Ascending aorta (tissue), 2 donors: Measurements from ENCODE around the gene AKR1C3. TPM values are rescaled to one million over a fixed set of nuclear protein-coding genes. Genes with fewer than 3 reads are reported as not detected.
"Not testable (repeated sequence)": the region's sequence is repeated elsewhere in the genome, so short reads cannot be mapped to it uniquely, and the experiment has no call there.

Source experiments
- DNase-seq, 2 donors: peaks; one replicate each; pipeline ENCODE4 v3.0.0-alpha.2; 2019; ENCODE audit warnings: low spot score in 2 of 2
- H3K27ac ChIP-seq, 2 donors: fragments of 200-600 bp; sonication (generic); one replicate each; pipeline ENCODE4 v1.5.1; 2016 to 2017; ENCODE audit warnings: mild to moderate bottlenecking in 1 of 2
- H3K27me3 ChIP-seq: fragments of 200-600 bp; sonication (generic); one replicate; pipeline ENCODE4 v1.5.1; 2017
- H3K36me3 ChIP-seq, 2 donors: fragments of 200-600 bp; sonication (generic); one replicate each; pipeline ENCODE4 v1.5.1; 2016
- H3K4me1 ChIP-seq, 2 donors: fragments of 200-600 bp; sonication (generic); one replicate each; pipeline ENCODE4 v1.5.1; 2016 to 2017; ENCODE audit warnings: mild to moderate bottlenecking in 1 of 2
- H3K4me3 ChIP-seq, 2 donors: fragments of 200-600 bp; sonication (generic); one replicate each; pipeline ENCODE4 v1.5.1; 2016 to 2017; ENCODE audit warnings: mild to moderate bottlenecking in 1 of 2
- H3K9me3 ChIP-seq, 2 donors: fragments of 200-600 bp; sonication (generic); one replicate each; pipeline ENCODE4 v1.5.1; 2016
- intact Hi-C: fragments of 100-400 bp; cut with DNase I; formaldehyde crosslinking; loops from one replicate; pipeline ENCODE4 v1.15.1; 2023
- total RNA-seq: library from RNA; depleted of rRNA; stranded (reverse); fragments of >200 nt; gene quantifications from one replicate; pipeline ENCODE4 v1.1.0, GENCODE V29; 2016
- TF ChIP-seq, protein P1 (sequence below), 3 experiments: fragments of 200-600 bp in 2 of 3; fragments of 450-650 bp in 1 of 3; sonication (generic) in 2 of 3; IDR thresholded peaks; one replicate each; pipeline ENCODE4 v1.5.1; 2016 to 2019; ENCODE audit warnings: antibody characterized with exemption in 3 of 3, mild to moderate bottlenecking in 1 of 3, moderate library complexity in 1 of 3

Gene AKR1C3
- total RNA-seq, 1 donor from 2014 or later: 64.4 TPM

- intact Hi-C loops: loop anchor here (5.0 kb wide), 1 partner anchor 146 kb away; no protein-coding TSS in a partner anchor
Observed at GRCh38 chr10:5092848-5093790, 1.1 kb upstream of the AKR1C3 start.

DNA sequence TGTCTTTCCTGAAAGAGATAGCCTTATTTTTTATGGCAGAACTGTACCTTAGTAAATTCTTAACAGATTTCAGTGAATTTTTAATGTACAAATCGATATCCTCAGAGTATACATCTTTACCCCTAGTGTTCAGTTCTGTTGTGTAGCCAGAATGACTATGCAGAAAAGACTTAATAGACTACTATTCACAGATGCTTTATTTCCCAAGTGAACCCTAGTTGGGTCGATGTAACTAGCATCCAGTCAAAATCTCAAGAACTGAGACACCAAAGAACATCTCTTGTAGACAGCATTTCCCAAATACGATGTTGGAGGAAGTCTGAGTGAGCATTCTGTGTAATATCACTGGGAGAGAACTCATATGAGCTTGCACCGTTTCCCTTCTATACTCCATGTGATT is 1.5 kb downstream of the AKR1C3 start:
- H3K27me3 ChIP-seq: no peaks in the 10 kb centered on the region
- no peak for DNase-seq
- H3K9me3 ChIP-seq: no peaks in the 10 kb centered on the region
- TF ChIP-seq, protein P1, sequence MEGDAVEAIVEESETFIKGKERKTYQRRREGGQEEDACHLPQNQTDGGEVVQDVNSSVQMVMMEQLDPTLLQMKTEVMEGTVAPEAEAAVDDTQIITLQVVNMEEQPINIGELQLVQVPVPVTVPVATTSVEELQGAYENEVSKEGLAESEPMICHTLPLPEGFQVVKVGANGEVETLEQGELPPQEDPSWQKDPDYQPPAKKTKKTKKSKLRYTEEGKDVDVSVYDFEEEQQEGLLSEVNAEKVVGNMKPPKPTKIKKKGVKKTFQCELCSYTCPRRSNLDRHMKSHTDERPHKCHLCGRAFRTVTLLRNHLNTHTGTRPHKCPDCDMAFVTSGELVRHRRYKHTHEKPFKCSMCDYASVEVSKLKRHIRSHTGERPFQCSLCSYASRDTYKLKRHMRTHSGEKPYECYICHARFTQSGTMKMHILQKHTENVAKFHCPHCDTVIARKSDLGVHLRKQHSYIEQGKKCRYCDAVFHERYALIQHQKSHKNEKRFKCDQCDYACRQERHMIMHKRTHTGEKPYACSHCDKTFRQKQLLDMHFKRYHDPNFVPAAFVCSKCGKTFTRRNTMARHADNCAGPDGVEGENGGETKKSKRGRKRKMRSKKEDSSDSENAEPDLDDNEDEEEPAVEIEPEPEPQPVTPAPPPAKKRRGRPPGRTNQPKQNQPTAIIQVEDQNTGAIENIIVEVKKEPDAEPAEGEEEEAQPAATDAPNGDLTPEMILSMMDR (IDR thresholded peaks at IDR 0.05): no peak
- peaks cover 0 to 8% of the 10 kb centered on the region in 2 donors for H3K4me1 ChIP-seq
- peaks cover 8 to 25% of the 10 kb centered on the region in 2 donors for H3K36me3 ChIP-seq
- intact Hi-C loops: loop anchor here (5.0 kb wide), 1 partner anchor 192 kb away; no protein-coding TSS in a partner anchor
- H3K4me3 ChIP-seq: peak overlapping the region; percentile 56 to 66
- peak overlapping the region in 1 of 2 donors; percentile 63 for H3K27ac ChIP-seq

More at GRCh38 chr10:5092848-5093790, 1.1 kb upstream of the AKR1C3 start:
- peaks cover 0 to 8% of the 10 kb centered on the region in 2 donors for H3K4me1 ChIP-seq
- H3K4me3 ChIP-seq: no peak overlapping the region
- no peak overlapping the region for H3K27ac ChIP-seq
- H3K27me3 ChIP-seq: no peaks in the 10 kb centered on the region
- no peak for DNase-seq
- H3K36me3 ChIP-seq: peaks cover 0 to under 1% of the 10 kb centered on the region in 2 donors
- TF ChIP-seq, protein P1 (IDR thresholded peaks at IDR 0.05): no peak
- peaks cover 0 to 11% of the 10 kb centered on the region in 2 donors for H3K9me3 ChIP-seq

DNA sequence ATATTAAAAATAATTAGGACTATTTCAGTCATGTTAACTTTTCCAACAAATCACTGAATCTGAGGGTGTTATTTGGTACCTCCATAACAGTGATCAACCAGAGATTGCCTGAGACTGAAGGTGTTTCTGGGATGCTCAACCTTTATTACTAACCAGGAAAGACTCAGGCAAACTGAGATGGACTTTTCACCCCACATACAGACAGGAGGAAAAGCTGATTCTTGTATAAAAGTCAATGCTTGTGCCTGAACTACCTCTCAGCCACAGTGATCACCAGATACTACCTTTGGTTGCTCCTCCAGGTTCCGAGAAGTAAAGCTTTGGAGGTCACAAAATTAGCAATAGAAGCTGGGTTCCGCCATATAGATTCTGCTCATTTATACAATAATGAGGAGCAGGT is 1.9 kb downstream of the AKR1C3 start:
- TF ChIP-seq, protein P1 (IDR thresholded peaks at IDR 0.05): no peak
- intact Hi-C loops: loop anchor here (5.0 kb wide), 1 partner anchor 191 kb away; no protein-coding TSS in a partner anchor
- H3K4me3 ChIP-seq: peak overlapping the region; percentile 56 to 66
- peaks cover 0 to 8% of the 10 kb centered on the region in 2 donors for H3K4me1 ChIP-seq
- no peaks in the 10 kb centered on the region for H3K27me3 ChIP-seq
- H3K9me3 ChIP-seq: no peaks in the 10 kb centered on the region
- H3K36me3 ChIP-seq: peaks cover 12 to 29% of the 10 kb centered on the region in 2 donors
- peak overlapping the region in 1 of 2 donors; percentile 63 for H3K27ac ChIP-seq
- no peak for DNase-seq

- H3K27ac ChIP-seq, DNase-seq, H3K4me1 ChIP-seq, intact Hi-C loops, H3K4me3 ChIP-seq, H3K27me3 ChIP-seq, H3K9me3 ChIP-seq: not testable (repeated sequence)
- H3K36me3 ChIP-seq: peaks cover 34 to 77% of the 10 kb centered on the region in 2 donors
Observed at GRCh38 chr10:5102479-5102878, 8.3 kb downstream of the AKR1C3 start.

GRCh38 chr10:5103481-5103880 is 9.3 kb downstream of the AKR1C3 start:
- H3K36me3 ChIP-seq: peaks cover 35 to 78% of the 10 kb centered on the region in 2 donors
- no peak overlapping the region for H3K27ac ChIP-seq
- H3K9me3 ChIP-seq: no peaks in the 10 kb centered on the region
- H3K4me3 ChIP-seq: no peak overlapping the region
- intact Hi-C loops: no loop called here
- H3K4me1 ChIP-seq: no peaks in the 10 kb centered on the region
- no peaks in the 10 kb centered on the region for H3K27me3 ChIP-seq
- DNase-seq: no peak
- TF ChIP-seq, protein P1 (IDR thresholded peaks at IDR 0.05): no peak

GRCh38 chr10:5105626-5106025 is 11.4 kb downstream of the AKR1C3 start:
- Histone ChIP-seq H3K27ac (no peak overlapping the region), H3K4me3 (no peak overlapping the region), H3K27me3 (no peaks in the 10 kb centered on the region), H3K9me3 (no peaks in the 10 kb centered on the region), H3K36me3 (peaks cover 30 to 57% of the 10 kb centered on the region in 2 donors), H3K4me1 (no peaks in the 10 kb centered on the region)
- TF ChIP-seq, protein P1 (IDR thresholded peaks at IDR 0.05): no peak
- no peak for DNase-seq
- intact Hi-C loops: no loop called here
